HEK293T (cell line): ENCODE measurements around the gene NOTCH1.
"Not testable (repeated sequence)": the region's sequence is repeated elsewhere in the genome, so short reads cannot be mapped to it uniquely, and the experiment has no call there.

Experiments
- BHLHE40 ChIP-seq: fragments of 450-650 bp; IDR thresholded peaks from 2 replicates; pipeline ENCODE4 v1.6.1; 2016; ENCODE audit warnings: mild to moderate bottlenecking, moderate library complexity, borderline replicate concordance
- FOXA1 ChIP-seq: fragments of 450-650 bp; IDR thresholded peaks from 2 replicates; pipeline ENCODE4 v1.6.1; 2016; ENCODE audit warnings: mild to moderate bottlenecking
- FOXK2 ChIP-seq: fragments of 450-650 bp; IDR thresholded peaks from 2 replicates; pipeline ENCODE4 v1.6.1; 2016; ENCODE audit warnings: mild to moderate bottlenecking
- FOXM1 ChIP-seq: fragments of 450-650 bp; IDR thresholded peaks from 2 replicates; pipeline ENCODE4 v1.6.1; 2017; ENCODE audit warnings: mild to moderate bottlenecking, borderline replicate concordance
- PKNOX1 ChIP-seq: fragments of 450-650 bp; IDR thresholded peaks from 2 replicates; pipeline ENCODE4 v1.6.1; 2016
- SP1 ChIP-seq: fragments of 450-650 bp; IDR thresholded peaks from 2 replicates; pipeline ENCODE4 v1.6.1; 2017
- TARDBP ChIP-seq: fragments of 450-650 bp; IDR thresholded peaks from 2 replicates; pipeline ENCODE4 v1.6.1; 2016
- ZNF384 ChIP-seq: fragments of 450-650 bp; IDR thresholded peaks from 2 replicates; pipeline ENCODE4 v1.6.1; 2016

GRCh38 chr9:136579650-136580219, 33.9 kb upstream of the NOTCH1 start:
- not testable (repeated sequence) for TF ChIP-seq SP1, BHLHE40, FOXK2, PKNOX1, TARDBP, ZNF384, FOXM1, FOXA1
